Activated CD8-positive, alpha-beta memory T cell treated with anti-CD3 and anti-CD28 coated beads for 48 hours (primary cell): Measurements from ENCODE around the gene SETD2.
"Not testable (repeated sequence)": the region's sequence is repeated elsewhere in the genome, so short reads cannot be mapped to it uniquely, and the experiment has no call there.

Source experiments
- DNase-seq, 3 experiments: peaks; one replicate each; pipeline ENCODE4 v3.0.0-alpha.2; 2020; ENCODE audit warnings: low read depth in 2 of 3, low spot score in 2 of 3

Gene SETD2

DNA sequence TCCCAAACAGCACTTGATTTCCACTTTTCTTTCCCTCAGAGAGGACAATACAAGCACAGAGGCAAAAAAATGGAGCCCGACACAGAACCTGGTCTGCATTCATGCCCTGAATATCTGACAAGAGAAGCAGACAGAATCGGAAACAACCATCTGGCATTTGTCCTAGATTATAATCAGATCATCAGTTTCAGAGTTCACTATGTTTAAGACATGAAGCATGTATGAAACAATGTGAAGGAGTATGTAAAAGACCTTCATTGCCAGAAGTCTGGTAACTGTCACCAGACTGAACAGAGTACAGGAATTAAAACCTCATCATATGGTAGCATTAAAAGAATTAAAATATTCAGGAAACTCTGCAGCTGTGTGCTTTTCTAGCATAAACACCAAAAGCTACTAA lies 65.0 kb downstream of the SETD2 start:
- no peak for DNase-seq

DNA sequence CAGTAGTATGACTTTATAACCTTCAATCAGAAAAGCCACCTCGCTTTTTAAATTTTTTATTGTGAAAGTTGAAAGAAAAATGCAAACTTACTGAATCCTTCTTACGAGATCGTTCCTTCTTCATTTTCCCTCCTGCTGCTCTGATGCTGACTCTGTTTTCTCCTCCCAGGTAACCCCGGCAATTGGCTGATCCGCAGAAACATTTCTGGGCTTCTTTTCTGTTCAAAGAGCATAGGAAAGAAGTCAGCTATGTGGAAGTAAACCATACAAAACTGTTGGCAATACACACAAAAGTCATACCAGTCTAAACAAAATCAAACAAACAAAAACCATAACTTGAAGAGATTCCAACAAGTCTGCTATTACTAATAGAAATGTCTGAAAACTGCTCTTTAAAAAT lies 66.0 kb downstream of the SETD2 start:
- DNase-seq, result no peak

- no peak for DNase-seq
Observed at GRCh38 chr3:47096959-47097358, 67.0 kb downstream of the SETD2 start.

DNA sequence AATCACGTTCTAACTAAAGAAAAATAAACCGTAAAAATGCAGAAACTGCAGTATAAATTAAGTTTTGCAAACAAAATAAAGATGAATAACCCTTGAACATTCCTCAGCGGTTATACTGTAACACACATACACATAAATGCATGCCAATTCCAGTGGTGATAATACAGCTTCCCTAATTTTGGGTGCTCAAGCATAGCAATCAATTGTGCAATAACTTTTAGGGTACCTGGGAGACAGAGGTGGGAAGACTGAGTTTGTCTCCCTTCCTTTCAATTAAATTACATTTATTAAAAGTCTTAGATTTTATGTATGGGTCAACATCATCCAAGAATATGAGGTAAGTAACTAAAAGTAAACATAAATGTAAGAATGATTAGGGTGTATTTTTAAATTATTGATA lies 71.8 kb downstream of the SETD2 start:
- DNase-seq, result no peak

- DNase-seq, result no peak
Observed at GRCh38 chr3:47089630-47090029, 74.3 kb downstream of the SETD2 start.

DNA sequence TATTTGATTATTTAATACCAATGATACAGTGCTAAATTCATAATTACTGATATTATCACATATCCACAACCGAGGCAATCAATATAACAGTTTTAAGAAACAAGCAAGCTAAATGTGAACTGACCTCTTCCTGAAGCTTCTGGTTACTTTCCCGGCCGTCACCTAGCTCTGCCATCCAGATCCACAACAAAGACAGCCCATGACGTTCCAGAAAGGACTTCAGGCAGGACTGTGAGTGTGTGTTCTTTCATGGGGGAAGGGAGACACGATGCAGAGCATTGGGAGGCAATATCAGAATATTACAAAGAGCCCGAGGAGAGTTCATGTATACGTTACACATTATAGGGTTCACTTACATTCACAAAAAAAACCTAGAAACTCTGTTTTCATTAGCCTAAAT lies 77.8 kb downstream of the SETD2 start:
- DNase-seq, result no peak

- DNase-seq, result no peak
Observed at GRCh38 chr3:47083786-47084185, 80.1 kb downstream of the SETD2 start.

DNA sequence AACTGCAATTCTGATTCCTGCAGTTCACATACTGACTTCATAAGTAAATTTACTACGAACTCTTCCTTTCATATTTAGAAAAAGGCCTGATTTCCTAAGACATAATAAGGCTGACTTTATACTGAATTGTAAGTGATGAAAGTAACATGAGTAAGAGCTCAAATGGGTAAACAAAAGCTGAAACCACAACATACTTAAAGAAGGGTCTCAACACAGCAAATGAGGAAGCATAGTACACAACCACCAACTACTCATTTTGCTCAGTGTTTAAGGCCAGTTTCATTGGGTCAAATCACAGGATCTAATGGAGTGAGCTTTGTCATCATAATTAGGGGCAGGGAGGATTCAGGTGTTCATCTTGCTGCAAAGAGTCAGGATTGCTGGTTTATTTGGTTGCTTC lies 81.4 kb downstream of the SETD2 start:
- no peak for DNase-seq

GRCh38 chr3:47079432-47079831 lies 84.5 kb downstream of the SETD2 start:
- no peak for DNase-seq

- DNase-seq, result no peak
Observed at GRCh38 chr3:47073685-47074084, 90.2 kb downstream of the SETD2 start.

DNA sequence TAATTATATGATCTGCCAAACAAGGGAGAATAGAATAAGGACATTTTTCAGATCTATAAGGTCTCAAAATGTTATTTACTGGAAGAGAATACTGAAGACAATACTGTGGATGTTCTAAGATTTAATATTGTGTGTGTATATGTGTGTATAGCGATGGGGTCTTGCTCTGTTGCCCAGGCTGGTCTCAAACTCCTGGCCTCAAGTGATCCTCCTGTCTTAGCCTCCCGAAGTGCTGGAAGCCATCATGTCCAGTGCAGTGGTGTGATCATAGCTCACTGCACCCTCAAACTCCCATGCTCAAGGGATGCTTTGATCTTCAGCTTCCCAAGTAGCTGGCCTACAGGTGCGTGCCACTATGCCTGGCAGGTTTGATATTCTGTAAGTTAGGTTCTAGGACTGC lies 93.1 kb downstream of the SETD2 start:
- DNase-seq, result no peak

DNA sequence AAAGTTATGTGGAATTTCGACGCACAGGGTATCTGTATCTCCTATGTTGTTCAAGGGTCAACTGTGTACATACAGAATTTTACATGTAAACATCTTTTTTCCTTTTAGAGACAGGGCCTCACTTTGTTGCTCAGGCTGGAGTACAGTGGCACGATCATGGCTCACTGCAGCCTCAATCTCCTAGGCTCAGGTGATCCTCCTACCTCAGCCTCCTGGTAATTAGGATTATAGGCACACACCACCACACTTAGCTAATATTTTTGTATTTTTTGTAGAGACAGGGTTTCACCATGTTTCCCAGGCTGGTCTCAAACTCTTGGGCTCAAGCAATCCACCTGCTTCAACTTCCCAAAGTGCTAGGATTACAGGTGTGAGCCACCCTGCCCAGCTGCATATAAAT lies 97.7 kb downstream of the SETD2 start:
- not testable (repeated sequence) for DNase-seq

DNA sequence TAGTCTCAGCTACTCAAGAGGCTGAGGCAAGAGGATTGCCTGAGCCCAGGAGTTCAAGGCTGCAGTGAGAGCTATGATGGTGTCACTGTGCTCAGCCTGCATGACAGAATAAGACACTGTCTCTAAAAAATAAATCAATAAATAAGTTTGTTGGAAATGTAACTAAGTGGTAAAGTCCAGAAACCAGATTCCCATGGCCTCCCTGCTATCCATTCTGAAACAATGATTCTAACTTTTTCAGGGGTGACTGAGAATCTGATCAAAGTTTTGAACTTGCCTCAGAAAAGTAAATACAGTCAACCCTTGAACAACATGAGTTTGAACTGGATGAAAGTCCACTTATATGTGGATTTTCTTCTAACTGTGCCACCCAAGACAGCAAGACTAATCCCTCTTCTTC lies 98.2 kb downstream of the SETD2 start:
- no peak for DNase-seq

DNA sequence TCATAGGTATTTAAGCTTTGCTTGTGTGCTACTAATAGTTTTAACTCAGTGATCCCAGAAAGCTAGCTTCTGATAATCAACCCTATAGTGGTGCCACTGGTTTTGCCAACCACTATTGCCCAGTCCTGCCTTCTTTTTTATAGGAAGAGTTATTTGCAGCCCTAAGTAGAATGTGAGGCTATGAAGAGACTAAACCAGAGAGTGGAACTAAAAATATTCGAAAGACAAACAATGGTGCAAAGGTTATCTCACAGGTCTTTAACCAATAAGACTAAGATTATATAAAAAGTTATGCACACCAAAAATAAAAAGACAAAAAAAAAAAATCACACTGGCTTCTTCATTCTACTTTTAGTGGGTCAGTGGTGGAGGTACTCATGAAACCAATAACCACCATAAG lies 98.9 kb downstream of the SETD2 start:
- DNase-seq, result no peak

GRCh38 chr3:47057212-47057671 lies 106.7 kb downstream of the SETD2 start:
- DNase-seq, result peak in 2 of 3 experiments; percentile 8 to 20

- no peak for DNase-seq
Observed at GRCh38 chr3:47056705-47057104, 107.2 kb downstream of the SETD2 start.

DNA sequence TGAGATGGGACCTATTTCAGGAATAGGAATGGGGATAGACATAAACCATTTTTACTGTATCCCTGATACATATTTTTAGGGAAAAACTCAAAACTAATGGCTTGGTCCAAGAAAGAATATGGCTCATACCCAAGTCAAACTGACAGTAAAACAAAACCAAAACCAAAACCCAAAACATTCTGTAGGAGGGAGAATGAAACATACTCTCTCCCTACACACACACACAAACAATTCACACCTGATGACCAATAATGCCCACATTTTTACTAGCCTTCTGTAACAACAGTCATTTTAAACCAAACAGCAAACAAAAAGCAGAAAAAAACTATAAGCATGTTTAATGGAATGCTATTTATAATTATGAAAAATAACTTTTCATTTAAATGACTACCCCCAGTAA lies 109.5 kb downstream of the SETD2 start:
- DNase-seq, result no peak

GRCh38 chr3:47047673-47048072 lies 116.2 kb downstream of the SETD2 start:
- no peak for DNase-seq

GRCh38 chr3:47047069-47047468 lies 116.8 kb downstream of the SETD2 start:
- no peak for DNase-seq

DNA sequence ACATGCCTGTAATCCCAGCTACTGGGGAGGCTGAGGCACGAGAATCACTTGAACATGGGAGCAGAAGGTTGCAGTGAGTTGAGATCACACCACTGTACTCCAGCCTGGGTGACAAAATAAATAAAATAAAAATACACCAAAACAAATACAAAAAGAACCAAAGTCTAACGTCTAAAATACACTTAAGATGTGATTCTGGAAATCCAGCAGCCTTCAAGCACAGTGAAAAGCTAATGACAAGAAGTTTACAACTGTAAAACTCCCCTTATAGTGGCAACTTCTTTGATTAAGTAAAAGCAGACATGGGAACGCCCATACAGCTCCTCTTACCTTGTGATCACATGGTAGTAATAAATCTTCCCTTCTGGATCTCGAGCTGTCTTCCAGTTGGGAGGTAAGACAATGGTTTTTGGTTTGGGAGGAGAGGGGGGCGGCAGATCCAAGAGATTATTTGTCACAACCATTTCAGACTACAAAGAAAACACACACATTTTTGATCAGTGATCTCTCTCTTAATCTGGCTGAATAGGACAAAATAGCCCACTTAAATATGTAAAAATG lies 121.6 kb downstream of the SETD2 start:
- DNase-seq, result no peak

DNA sequence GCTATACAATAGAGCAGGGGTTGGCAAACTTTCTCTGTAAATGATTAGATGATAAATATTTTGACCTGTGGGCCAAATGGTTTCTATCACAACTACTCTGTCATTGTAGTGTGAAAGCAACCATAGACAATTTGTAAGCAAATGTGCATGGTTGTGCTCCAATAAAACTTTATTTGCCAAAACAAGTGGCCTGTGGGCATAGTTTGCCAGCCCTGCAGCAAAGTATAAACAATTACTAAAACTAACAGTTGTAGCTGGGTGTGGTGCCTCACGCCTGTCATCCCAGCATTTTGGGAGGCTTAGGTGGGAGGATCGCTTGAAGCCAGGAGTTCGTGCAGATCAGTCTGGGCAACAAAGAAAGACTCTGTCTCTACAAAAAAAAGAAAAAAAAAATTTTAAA lies 122.8 kb downstream of the SETD2 start:
- DNase-seq, result no peak

GRCh38 chr3:47037302-47037701 lies 126.6 kb downstream of the SETD2 start:
- DNase-seq, result not testable (repeated sequence)

- no peak for DNase-seq
Observed at GRCh38 chr3:47036145-47036544, 127.8 kb downstream of the SETD2 start.

GRCh38 chr3:47035645-47036044 lies 128.3 kb downstream of the SETD2 start:
- no peak for DNase-seq
